Activated T-cell treated with anti-CD3 and anti-CD28 coated beads, Interleukin-2, amount 50 U/mL, for 4 hours (primary cell): ENCODE measurements around the gene TMEM117. TPM values are rescaled to one million over a fixed set of nuclear protein-coding genes. Genes with fewer than 3 reads are reported as not detected.

ENCODE experiments used
- ATAC-seq, 2 donors: fragments of 200-7000 bp; cut with Tn5 transposase; one replicate each; pipeline ENCODE4 v1.10.0; 2021
- DNase-seq: peaks from one replicate; pipeline ENCODE4 v3.0.0-alpha.2; 2020
- H3K27me3 Mint-ChIP-seq: one replicate; pipeline ENCODE4 v1.8.0; 2021; ENCODE audit warnings: low read depth, mixed read lengths
- H3K36me3 Mint-ChIP-seq: one replicate; pipeline ENCODE4 v1.8.0; 2022; ENCODE audit warnings: mixed read lengths; ENCODE audit not compliant: insufficient read depth
- H3K4me1 Mint-ChIP-seq: one replicate; pipeline ENCODE4 v1.8.0; 2021; ENCODE audit warnings: low read depth, mixed read lengths
- H3K4me3 Mint-ChIP-seq: one replicate; pipeline ENCODE4 v1.8.0; 2021; ENCODE audit warnings: mild to moderate bottlenecking, moderate library complexity, mixed read lengths
- H3K9me3 Mint-ChIP-seq: one replicate; pipeline ENCODE4 v1.8.0; 2021; ENCODE audit warnings: mixed read lengths
- total RNA-seq, 3 donors: library from RNA; stranded (reverse); gene quantifications; one replicate each; pipeline ENCODE4 v1.2.1, GENCODE V29; 2021

The TMEM117 gene
- total RNA-seq, result 1 to 10 TPM; 1.4 to 2.0 (median 1.4) TPM

DNA sequence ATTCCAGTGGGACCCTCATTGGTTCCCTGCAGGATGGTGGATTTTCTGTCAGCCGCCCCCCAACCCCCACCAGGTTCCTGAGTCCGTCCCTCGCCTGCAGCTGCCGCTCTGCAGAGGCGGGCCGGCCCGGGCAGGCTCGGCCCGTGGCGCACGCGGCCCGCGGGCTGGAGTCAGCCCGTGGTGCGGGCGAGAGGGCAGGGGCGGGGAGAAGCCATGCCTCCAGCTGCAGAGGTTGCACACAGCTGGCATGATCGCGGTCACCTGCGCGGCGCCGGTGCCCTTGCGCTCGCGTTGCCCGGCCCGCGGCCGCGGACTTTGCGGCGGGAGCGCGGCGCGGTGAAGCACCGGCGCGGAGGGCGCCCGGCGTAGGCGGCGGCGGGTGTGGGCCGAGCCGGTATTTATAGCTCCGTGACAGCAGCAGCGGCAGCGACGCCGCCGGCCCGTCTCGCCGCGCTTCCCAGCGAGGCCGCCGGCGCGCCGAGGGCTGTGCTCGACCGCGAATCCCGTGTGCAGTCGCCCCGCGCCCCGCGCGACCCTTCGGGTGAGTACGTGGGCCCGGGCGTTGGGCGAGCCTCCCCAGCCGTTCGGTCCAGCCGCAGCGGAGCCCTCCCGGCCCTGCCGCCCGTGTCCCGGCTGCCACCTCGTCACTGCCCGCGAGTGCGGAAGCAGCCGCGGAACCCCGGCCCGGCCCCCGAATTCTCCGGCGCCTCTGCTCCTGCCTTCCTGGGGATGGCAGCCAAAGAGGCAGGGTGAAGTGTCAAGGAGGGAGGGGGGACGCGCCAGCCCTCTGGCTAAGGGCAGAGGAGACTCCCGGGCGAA is at the start of gene TMEM117:
TSS of gene TMEM117 (plus strand) at position 426 of the 819 bp plus-strand sequence.
- peak; percentile 78 to 83 for ATAC-seq
- peak within 1 kb of the TSS; percentile 79 for H3K4me3 Mint-ChIP-seq
- peaks cover 2% of the 10 kb centered on the region for H3K36me3 Mint-ChIP-seq

DNA sequence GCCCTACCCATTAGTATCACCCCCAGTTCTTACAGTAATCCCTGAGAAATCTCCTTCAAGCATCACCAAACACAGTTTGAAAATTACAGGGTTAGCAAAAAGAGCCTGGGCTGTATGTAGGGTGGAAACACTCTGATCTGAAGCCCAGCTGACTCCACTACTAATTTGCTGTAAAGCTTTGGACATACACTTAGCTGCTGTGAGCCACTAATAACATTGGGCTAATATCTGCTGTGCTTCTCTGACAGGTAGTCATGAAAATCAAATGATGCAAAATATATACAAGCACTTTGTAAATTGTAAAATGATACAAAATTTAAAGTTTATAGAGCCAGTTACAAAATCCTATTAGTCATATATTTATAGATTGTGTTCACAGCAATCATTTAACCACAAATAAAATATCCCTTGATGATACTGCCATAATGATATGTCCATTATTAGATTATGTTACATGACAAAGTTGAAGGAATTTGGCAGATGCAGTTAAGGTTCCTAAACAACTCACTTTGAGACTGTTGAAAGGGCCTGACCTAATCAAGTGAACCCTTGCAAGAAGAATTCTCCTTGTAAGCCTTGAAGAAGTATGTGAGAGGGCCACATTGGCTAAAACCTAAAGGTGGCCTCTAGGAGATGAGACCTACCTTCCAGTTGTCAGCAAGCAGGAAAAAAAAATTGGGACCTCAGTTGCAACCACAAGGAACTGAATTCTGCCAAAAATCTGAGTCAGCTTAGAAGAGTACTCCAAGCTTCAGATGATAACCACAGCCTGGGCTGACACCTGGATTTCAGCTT is 48.8 kb upstream of the TMEM117 start:
- no peak overlapping the region for H3K4me3 Mint-ChIP-seq
- H3K36me3 Mint-ChIP-seq, result peaks cover 17% of the 10 kb centered on the region
- H3K4me1 Mint-ChIP-seq, result no peaks in the 10 kb centered on the region

More for the DNA sequence above, at the start of gene TMEM117:
- no peaks in the 10 kb centered on the region for H3K9me3 Mint-ChIP-seq
- H3K4me1 Mint-ChIP-seq, result peaks cover 52% of the 10 kb centered on the region
- DNase-seq, result peak; percentile 44
- no peaks in the 10 kb centered on the region for H3K27me3 Mint-ChIP-seq

DNA sequence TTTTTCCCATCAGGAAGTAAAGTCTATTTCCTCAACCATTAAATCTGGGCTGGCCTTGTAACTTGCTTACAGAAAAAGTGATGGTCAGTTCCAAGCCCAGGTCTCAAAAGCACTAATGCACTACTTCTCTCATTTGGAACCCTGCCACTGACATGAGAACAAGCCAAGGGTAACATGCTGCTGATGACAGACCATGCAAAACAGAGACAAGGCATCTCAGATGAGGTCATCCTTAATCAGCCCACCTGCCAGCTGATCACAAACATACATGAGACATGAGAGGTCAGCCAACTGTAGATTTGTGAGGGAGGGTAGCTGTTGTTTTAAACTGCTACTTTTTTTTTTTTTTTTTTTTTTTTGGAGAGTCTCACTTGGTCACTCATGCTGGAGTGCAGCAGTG is 45.9 kb upstream of the TMEM117 start:
- ATAC-seq, result no peak
- no peak for DNase-seq
- Mint-ChIP-seq H3K4me3 (no peak overlapping the region), H3K4me1 (no peaks in the 10 kb centered on the region), H3K9me3 (no peaks in the 10 kb centered on the region), H3K27me3 (no peaks in the 10 kb centered on the region), H3K36me3 (peaks cover 11% of the 10 kb centered on the region)

More for the DNA sequence above, 48.8 kb upstream of the TMEM117 start:
- Mint-ChIP-seq H3K9me3 (no peaks in the 10 kb centered on the region), H3K27me3 (no peaks in the 10 kb centered on the region)
- DNase-seq, result no peak
- no peak for ATAC-seq

DNA sequence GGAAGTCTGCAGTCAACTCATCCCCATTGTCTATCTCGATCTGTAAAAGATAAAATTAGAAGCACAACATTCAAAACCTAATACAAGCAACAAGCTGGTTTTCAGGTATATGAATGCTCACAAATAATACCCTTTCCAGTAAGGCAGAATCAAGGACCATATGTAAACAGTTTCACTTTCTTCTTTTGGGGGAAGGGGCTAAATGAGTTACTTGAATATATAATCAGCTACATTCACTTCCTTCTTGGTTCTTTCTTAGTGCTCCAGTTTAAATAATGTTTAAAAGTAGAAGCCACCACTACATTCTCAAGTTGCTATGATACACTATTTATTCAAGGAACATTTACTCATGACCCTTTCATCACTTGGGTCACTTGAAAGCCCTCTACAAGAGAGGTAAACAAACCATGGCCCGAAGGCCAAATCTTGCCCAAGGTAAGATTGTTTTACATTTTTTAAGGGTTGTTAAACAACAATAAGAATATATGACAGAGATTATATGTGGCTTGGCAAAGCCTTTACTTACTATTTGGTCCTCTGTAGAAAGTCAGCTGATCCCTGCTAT is 40.1 kb upstream of the TMEM117 start:
- Mint-ChIP-seq H3K36me3 (peaks cover 22% of the 10 kb centered on the region), H3K4me3 (no peak overlapping the region), H3K4me1 (peaks cover 3% of the 10 kb centered on the region), H3K27me3 (no peaks in the 10 kb centered on the region), H3K9me3 (no peaks in the 10 kb centered on the region)
- DNase-seq, result no peak
- no peak for ATAC-seq

DNA sequence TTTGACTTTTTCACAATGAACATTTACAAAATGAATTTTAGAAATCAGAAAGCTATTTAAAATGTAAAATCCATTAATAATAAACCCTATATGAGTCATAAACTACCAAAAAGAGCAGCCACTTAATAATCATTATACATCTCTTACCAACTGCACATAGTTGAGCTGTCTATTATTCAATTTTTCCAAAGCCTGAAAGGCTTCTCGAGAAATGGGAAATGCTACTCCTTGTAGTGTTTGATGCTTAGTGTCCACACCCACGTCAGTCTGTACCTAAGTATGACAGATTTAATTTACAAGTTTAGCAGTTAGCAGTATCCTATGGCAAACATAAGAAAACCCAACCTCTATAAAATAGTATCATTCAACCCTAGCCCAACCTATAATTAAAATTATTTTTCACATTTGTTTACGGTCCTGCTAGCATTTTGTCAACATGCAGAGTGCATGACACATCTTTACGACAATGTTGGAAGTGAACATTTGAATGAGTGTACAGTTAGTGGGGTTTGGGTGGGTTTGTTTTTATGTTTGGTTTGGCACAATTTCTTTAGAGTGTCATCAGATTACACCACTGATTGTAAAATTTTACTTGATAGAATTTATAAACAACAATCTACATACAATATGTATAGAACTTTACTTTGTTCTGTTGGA is 38.2 kb upstream of the TMEM117 start:
- Mint-ChIP-seq H3K4me1 (peaks cover 8% of the 10 kb centered on the region), H3K36me3 (peaks cover 29% of the 10 kb centered on the region), H3K4me3 (no peak overlapping the region), H3K9me3 (no peaks in the 10 kb centered on the region), H3K27me3 (no peaks in the 10 kb centered on the region)
- ATAC-seq (no peak), DNase-seq (no peak)

DNA sequence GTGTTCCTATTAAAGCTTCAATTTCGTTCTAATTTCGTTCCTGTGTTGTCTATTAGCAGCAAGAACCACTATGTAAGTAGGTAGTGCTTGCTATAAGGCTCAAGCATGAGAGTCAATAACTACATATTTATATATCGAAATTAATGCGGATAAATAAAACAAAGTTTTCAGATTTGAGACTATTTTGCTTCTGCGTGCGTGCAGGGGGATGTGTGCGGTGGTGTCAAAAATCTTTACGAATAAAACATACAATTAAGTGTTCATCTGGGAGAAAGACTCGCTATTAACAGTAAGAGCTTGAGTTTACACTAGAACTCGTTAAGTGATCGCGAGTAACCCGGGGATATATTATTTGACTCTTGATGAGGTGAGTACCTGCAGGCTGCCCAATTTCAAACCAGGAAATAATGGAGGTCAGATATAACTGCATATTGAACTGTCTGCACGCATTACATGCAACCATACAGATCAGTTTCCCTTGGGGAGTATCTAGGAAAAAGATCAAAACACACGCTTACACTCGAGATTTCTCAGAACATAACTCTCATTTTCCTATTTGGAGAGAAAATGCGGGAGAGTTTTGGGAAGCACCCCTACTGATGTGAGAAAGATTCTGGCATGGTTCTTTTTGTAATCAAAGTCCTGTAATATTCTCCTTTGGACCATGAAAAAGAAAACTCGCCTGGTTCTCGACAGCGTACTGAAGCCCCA is 30.6 kb upstream of the TMEM117 start:
- Mint-ChIP-seq H3K9me3 (no peaks in the 10 kb centered on the region), H3K27me3 (no peaks in the 10 kb centered on the region), H3K4me1 (peaks cover 38% of the 10 kb centered on the region), H3K36me3 (peaks cover 14% of the 10 kb centered on the region), H3K4me3 (peak overlapping the region; percentile 100)
- ATAC-seq (no peak), DNase-seq (no peak)

GRCh38 chr12:43805860-43806736 is 29.8 kb upstream of the TMEM117 start, which contains the start of gene TWF1:
Gene TWF1 (minus strand): TSS chr12:43806317. CDS start chr12:43806245, 72 bp downstream.
- Mint-ChIP-seq H3K4me1 (peaks cover 39% of the 10 kb centered on the region), H3K9me3 (no peaks in the 10 kb centered on the region), H3K36me3 (peaks cover 10% of the 10 kb centered on the region), H3K27me3 (no peaks in the 10 kb centered on the region), H3K4me3 (peak within 1 kb of the TSS; percentile 100)
- DNase-seq (peak; percentile 77), ATAC-seq (peak; percentile 92 to 96)

DNA sequence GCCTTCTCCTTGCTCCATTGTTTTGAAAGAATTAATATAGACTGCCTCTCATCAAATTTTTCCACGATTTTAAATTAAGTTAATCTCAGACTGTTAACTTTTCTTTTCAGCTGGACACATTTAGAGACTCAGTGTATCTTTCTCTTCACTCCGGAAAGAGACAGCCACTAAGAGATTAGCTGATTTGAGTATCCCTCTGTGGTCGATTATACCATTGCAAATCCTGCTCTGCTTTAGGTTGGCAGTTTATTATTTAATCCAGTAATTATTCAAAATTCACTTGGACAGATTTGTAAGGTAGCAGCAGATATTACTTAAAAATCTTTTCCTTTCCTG is 29.2 kb upstream of the TMEM117 start:
- no peaks in the 10 kb centered on the region for H3K27me3 Mint-ChIP-seq
- H3K4me1 Mint-ChIP-seq, result peaks cover 43% of the 10 kb centered on the region
- H3K36me3 Mint-ChIP-seq, result peaks cover 9% of the 10 kb centered on the region
- DNase-seq, result no peak
- H3K4me3 Mint-ChIP-seq, result peak overlapping the region; percentile 100
- no peaks in the 10 kb centered on the region for H3K9me3 Mint-ChIP-seq
- no peak for ATAC-seq

DNA sequence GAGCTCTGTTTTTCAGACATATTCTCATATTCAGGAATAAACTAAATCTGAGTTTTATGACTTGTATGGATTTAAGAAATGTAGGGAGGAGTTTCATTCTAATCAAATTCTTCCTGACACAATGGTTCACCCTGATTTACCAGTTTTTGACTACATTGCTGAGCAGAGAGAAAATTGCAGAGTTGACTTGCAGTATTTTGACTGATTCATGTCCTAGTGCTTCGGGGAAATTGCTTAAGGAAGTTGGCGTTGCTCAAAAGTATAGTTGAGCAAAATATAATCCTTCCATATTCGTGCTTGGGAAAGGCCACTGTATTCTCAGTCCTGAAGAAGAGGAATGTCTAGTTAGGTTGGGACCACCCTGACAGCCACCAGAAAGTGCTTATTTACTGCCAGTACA is 28.5 kb upstream of the TMEM117 start:
- Mint-ChIP-seq H3K27me3 (no peaks in the 10 kb centered on the region), H3K4me3 (peak overlapping the region; percentile 100), H3K36me3 (peaks cover 5% of the 10 kb centered on the region), H3K9me3 (no peaks in the 10 kb centered on the region), H3K4me1 (peaks cover 45% of the 10 kb centered on the region)
- no peak for ATAC-seq
- DNase-seq, result no peak

DNA sequence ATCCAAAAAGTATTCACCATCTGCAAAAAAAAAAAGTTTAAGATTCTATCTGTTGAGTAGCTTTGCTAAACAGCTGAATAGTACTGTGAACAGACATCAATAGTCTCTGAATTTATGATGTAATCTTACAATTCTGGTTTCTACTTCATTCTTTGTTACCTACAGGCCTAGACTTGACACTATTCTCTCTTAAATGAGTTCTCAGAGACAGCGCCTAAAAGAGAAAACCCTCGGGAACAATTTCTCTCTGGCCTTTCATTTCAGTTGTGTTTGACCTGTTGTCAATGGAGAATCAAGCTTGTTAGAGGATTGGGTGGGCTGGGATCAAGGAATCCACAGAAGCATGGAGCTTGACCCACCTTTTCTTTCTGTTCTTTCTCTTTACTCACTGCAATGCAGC is 23.8 kb upstream of the TMEM117 start:
- no peak for ATAC-seq
- Mint-ChIP-seq H3K9me3 (no peaks in the 10 kb centered on the region), H3K4me3 (no peak overlapping the region), H3K27me3 (no peaks in the 10 kb centered on the region), H3K4me1 (peaks cover 36% of the 10 kb centered on the region), H3K36me3 (no peaks in the 10 kb centered on the region)
- no peak for DNase-seq

GRCh38 chr12:43812926-43813325 is 23.0 kb upstream of the TMEM117 start:
- Mint-ChIP-seq H3K36me3 (no peaks in the 10 kb centered on the region), H3K4me1 (peaks cover 30% of the 10 kb centered on the region), H3K27me3 (no peaks in the 10 kb centered on the region), H3K4me3 (no peak overlapping the region), H3K9me3 (no peaks in the 10 kb centered on the region)
- ATAC-seq (no peak), DNase-seq (no peak)

GRCh38 chr12:43815416-43815815 is 20.5 kb upstream of the TMEM117 start:
- Mint-ChIP-seq H3K4me1 (peaks cover 28% of the 10 kb centered on the region), H3K27me3 (peaks cover 2% of the 10 kb centered on the region), H3K36me3 (no peaks in the 10 kb centered on the region), H3K4me3 (no peak overlapping the region), H3K9me3 (no peaks in the 10 kb centered on the region)
- ATAC-seq (no peak), DNase-seq (no peak)

- DNase-seq (no peak), ATAC-seq (peak; percentile 46 to 50)
- Mint-ChIP-seq H3K4me3 (no peak overlapping the region), H3K36me3 (no peaks in the 10 kb centered on the region), H3K27me3 (peaks cover 2% of the 10 kb centered on the region), H3K9me3 (no peaks in the 10 kb centered on the region), H3K4me1 (peaks cover 25% of the 10 kb centered on the region)
Measured at GRCh38 chr12:43816168-43816567, 19.7 kb upstream of the TMEM117 start.
